Stimulated activated CD8-positive, alpha-beta memory T cell treated with anti-CD3 and anti-CD28 coated beads, Interleukin-12 subunit alpha, Interleukin-12 subunit beta, amount 100 ng/mL, for 4 hours (primary cell): ENCODE data around the gene P2RY4.
A peak's percentile ranks its signal among the peaks of the same experiment; 100 is the strongest.
"Not testable (repeated sequence)": the region's sequence is repeated elsewhere in the genome, so short reads cannot be mapped to it uniquely, and the experiment has no call there.

Experiments used
- DNase-seq: peaks from one replicate; pipeline ENCODE4 v3.0.0-alpha.2; 2020; ENCODE audit warnings: low read depth

P2RY4 gene

DNA sequence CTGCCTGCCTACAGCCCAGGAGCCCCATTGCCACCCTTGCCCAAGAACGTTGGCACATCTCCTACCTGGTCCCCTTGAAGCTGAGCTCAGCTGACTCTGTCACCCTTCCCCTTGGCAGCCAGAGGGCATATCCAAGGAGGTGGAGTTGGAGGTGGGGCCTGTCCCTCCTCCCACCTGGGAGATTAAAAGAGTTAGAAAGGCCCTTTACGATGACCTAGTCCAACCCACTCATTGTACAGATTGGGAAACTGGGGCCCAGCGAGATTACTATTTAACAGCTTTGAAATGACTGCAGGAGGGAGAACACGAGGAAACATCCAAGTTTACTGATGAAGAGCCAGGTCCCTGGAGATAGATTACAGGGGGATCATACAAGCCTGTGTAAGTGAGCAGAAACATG is at the start of gene P2RY4:
Gene P2RY4, minus strand, starts transcription at position 101 of the 400 bp plus-strand sequence. CDS start 580 bp downstream, outside the sequence.
- no peak for DNase-seq

DNA sequence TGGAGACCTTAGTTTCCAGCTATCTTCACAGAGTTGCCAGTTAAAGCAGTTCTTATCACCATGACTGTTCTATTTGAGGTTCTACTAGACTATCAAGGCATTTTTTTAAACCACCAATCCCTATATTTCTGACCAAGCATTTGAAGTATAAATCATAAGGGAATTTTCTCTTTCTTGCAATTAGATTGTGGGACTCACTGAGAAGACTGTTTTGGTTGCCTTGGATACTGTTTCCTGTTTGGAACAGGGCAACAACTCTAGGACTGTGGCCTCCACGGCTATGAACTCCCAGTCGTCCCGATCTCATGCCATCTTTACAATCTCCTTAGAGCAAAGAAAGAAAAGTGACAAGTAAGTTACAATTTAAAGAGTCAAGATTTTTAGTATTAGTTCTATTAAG is 41.7 kb upstream of the P2RY4 start:
- DNase-seq, result no peak

- no peak for DNase-seq
Observed at GRCh38 chrX:70293621-70294020, 33.6 kb upstream of the P2RY4 start.

DNA sequence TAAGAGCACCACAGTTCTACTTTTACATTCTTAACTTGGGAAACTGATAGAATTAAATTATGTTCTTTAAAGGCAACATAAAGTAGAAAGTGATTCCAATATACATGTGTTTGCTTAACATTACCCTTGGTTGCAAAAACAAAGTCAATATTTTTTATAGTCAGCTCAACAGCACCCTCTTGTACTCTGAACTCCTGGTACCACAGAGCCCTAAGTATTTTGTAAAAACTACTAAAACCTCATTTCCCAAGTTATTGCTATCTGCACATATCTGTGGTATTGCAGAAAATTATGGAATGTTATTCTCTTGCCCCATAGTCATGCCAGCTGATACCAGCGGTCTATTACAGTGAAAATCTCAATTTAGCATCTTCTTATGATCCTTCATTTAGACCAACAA is 32.8 kb upstream of the P2RY4 start:
- no peak for DNase-seq

DNA sequence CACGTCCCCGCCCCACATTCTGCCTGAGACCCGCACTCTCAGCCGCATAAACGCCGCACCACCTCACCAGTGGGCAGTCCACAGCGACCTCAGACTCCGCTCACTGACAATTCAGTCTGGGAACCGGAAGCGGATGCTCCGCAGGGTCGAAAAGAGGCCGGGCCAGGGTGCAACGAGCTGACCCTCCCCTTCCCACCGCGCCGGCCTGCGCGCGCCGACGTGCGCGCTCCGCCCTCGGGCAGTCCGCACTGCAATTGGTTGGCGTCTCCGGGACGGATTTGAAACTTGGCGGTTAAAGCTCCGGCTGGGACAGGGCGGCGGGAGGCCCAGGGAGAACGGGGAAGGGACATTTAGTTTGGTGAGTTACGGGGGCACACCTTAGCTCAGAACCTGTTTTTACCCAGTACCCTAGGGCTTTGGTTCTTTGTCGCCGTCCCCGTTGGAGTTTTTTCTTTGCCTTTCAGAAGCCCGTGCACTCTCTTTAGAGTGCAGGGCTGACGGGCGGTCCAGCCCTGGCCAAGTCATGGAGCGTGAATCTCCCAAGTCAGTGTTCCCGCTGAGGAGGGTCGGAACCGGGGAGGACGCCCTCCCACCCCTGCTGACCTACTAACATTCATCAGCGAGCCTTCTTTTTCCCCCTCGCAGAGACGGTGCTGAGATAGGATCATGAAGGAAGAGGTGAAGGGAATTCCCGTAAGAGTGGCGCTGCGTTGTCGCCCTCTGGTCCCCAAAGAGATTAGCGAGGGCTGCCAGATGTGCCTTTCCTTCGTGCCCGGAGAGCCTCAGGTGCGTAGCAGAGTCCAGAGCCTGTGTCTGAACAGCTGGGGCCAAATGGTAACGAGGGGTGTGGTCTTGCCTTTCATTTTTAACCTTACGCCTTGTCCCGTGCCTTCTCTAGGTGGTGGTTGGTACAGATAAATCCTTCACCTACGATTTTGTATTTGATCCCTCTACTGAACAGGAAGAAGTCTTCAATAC is 30.1 kb upstream of the P2RY4 start, which contains the start of the genes KIF4A and PDZD11:
Gene KIF4A, plus strand, starts transcription at position 312 of the 978 bp plus-strand sequence. Its CDS starts 355 bp downstream, at position 667.
Gene PDZD11, minus strand, starts transcription at position 135 of the 978 bp plus-strand sequence. CDS start 586 bp downstream, outside the sequence.
- DNase-seq, result peak; percentile 56

DNA sequence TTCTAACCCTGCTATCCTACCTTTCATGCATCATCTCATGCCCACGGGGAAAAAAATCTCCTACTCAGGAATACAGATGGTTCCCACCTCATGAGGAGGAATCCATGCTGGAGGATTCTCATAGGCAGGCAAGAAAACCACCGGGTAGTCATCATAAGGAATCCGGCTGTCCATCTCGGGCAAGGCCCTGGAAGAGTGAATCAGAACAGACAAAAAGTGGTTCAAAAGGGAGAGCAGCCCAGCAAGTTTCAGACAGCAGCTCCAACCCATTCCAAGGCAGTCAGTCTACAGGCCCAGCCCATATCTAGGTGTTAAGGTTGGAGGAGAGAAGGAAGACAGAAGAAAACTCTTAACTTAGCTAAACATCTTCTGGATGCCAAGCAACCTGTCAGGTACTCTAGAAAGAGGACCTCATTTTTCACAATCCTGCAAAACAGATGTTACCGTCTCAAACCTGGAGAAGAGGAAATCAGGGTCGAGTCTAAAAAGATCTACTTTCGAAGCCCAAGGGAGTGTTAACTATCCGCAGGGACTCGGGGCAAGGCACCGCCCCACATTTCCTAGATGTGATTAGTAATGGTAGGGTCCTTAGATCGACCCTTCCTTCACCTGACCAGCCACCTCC is 29.3 kb upstream of the P2RY4 start:
- DNase-seq, result no peak

DNA sequence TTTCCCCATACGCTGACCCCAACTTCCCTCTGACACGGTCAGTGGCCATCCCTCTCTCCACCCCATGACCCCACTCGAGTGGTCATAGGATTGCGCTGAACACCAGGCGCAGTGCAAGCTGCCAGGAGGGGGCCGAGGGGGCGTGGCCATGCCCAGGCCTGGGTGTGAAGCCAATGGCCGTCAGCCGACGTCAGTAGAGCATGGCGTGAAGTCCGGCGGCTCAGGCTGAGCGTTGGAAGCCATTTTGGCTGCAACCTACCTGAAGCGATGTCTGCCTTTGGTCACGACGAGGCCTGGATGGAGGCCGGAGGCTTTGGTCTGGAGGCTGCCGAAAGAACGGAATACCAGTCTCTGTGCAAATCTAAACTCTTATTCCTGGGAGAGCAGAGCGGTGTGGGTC is 21.9 kb upstream of the P2RY4 start, which contains the start of gene RAB41:
Gene RAB41, plus strand, starts transcription at position 222 of the 400 bp plus-strand sequence. Its CDS starts 46 bp downstream, at position 268.
- DNase-seq, result no peak

DNA sequence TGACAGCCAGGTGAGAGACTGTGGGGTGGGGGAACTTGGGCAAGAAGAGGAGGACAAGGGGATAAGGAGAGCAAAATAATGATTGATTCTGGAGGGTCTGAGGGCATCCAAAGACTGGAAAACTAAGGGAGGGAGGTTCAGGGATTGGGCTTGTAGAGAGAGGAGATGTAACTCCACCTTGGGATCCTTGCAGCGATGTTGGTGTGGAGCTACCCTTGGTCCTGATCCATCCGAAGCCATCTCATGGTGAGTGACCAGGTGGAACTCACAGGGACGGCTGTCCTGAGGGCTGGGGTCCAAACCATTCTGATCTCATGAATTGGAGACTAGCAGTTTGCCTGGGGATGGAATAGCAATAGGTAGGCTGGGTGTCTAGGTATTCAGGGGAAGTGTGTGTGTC is 20.6 kb upstream of the P2RY4 start:
- DNase-seq, result no peak

DNA sequence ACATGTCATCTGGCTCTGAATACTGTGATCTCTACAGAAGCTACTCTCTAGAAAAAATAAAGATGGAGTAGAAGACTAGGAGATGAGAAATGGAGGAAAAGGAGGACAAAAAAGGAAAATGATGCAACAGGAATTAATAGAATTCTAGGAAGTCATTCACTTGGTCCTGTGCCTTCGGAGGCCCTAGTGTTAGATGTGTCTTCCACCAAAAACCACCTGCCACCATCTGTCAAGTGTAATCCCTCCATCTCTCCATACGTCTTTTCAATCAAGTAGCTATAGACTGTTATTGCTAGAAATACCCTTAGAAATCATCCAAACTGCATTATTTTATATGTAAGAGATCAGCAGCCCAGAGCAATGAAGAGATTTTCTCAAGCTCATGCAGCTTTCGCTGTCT is 19.1 kb upstream of the P2RY4 start:
- no peak for DNase-seq

DNA sequence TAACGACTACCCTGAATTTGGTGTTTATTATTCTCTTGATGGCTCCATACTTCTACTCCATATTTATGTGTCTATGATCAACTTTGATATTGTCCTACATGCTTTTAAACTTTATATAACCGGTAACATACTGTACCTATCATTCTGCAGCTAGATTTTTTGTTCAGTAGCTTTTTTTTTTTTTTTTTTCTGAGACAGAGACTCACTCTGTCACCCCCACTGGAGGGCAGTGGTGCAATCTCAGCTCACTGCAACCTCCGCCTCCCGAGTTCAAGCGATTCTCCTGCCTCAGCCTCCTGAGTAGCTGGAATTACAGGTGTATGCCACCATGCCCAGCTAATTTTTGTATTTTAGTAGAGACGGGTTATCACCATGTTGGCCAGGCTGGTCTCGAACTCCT is 14.0 kb upstream of the P2RY4 start:
- DNase-seq, result not testable (repeated sequence)

GRCh38 chrX:70268034-70268433 is 8.0 kb upstream of the P2RY4 start, which contains the start of gene ARR3:
ARR3 (plus strand) TSS chrX:70268334; CDS start chrX:70269386, 1,052 bp downstream.
- no peak for DNase-seq

GRCh38 chrX:70264784-70265183 is 4.8 kb upstream of the P2RY4 start:
- DNase-seq, result no peak

DNA sequence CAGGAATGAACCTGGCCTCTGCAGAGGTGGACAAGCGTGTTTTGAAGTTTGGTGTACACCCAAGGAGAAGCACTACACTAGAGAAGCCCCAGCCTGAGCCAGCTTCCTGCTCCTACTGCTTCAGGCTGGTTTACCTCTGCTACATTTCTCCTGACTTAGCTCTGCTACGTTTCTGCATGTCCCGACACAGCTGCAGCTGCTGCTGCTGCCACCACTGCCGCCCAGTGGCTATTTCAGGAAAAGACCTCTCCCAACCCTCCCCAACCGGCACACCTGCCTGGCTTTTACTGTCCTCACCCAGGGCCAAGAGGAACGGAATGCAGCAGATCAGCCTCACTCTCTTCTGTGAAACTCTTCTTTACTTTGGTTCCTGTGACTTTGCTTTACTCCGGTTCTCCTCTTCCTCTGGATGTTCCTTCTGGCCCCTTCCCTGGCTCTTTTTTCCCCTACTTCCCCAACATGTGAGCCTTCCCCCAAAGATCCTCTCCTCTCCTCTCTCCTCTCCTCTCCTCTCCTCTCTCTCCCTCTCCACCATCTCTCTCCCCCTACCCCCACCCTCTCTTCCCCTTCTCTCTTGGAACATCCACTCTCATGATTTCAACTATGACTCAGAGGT is 3.1 kb upstream of the P2RY4 start:
- no peak for DNase-seq

GRCh38 chrX:70257423-70258288 is 2.3 kb downstream of the P2RY4 start:
- no peak for DNase-seq

DNA sequence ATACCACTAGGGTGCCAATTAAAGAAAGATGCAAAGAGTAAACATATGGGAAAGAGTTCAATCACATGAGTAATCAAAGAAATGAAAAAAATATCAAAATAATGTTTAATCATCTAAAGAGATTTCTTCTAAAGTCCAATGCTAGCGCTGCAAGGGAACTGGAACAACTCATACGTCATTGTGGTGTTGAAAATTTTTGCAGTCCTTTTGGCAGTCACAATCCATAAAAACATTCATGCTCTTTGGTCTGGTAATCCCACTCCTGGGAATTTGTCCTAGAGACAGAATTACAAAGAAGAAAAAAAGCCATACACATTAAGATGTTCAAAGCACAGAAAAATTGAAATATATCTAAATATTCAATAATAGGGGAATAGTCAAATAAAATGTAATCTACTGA is 4.6 kb downstream of the P2RY4 start:
- DNase-seq, result no peak

GRCh38 chrX:70254909-70255308 is 5.1 kb downstream of the P2RY4 start:
- no peak for DNase-seq

DNA sequence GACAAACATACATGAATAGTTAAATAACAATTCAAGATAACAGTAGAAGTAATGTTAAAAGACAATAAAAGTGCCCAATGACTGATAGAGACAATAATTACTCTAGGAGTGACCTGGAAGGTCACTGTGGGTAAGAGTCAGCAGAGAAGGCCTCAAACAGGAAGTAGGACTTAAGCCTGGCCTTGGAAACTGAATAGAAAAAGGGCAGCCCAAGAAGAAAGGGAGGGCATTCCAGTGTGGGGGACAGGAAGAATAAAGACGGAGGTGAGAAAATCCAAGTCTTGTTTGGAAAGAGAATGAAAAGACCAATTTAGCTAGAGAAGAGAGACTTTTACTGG is 6.0 kb downstream of the P2RY4 start:
- no peak for DNase-seq

DNA sequence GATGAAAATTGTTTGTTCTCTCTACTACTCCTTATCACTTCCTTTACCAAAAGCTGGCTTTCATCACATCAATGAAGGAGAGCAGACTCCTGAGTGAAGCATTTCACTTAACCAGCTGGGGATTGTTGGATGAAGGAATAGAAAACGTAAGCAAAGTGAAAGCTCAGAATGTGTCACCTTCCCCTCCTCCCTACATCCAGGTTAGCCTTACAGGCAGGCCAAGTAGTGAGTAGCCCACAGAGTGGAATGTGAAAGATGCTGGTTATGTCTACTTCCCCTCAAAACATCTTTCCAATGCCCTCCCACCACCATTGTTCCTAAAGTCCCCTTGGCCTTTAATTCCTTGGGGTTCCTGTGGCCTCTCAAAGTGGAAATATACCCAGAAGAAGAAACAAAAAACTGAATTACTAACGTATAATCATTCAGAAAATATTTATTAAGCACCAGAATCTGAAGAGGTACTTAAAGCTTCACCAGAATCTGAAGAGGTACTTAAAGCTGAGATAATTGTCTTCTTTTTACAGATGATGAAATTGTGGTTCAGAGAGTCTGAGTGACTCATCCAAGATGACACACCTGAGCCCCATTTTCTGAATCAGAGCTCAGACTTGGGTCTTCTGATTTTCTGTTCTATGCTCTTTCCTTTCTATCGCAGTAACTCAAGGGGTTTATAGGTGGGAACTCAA is 6.5 kb downstream of the P2RY4 start:
- DNase-seq, result no peak

GRCh38 chrX:70252491-70252890 is 7.5 kb downstream of the P2RY4 start:
- no peak for DNase-seq

DNA sequence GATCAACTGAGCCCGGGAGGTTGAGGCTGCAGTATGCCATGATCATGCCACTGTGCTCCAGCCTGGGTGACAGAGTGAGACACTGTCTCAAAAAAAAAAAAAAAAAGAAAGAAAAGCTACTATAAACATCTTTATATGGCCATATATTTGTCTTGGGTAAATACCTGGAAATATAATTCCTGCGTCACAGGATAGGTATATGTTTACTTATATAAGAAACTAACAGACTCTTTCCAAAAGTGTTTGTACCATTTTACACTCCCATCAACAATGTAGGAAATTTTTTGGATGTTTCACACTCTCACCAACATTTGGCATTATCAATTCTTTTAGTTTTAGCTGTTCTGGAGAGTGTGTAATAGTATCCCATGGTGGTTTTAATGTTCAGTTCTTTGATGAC is 12.8 kb downstream of the P2RY4 start:
- no peak for DNase-seq

- no peak for DNase-seq
Observed at GRCh38 chrX:70244881-70245280, 15.1 kb downstream of the P2RY4 start.
